ENCODE results near the gene FAM3C.

Gene FAM3C

DNA sequence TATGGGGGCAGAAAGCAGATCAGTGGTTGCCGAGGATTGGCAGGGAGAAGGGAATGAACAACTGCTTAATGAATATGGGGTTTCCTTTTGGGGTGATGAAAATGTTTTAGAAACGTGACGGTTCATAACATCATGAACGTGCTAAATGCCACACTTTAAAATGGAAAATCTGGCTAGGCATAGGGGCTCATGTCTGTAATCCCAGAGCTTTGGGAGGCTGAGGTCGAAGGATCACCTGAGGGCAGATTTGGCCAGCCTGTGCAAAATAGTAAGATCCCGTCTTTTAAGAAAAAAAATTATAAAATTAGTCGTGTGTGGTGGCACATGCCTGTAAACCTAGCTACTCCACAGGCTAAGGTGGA, 3.1 kb downstream of the FAM3C start:
- Histone ChIP-seq H3K27me3 (ENCODE audit: control insufficient read depth, low read length) (no peaks in the 10 kb centered on the region), H4K20me1 (ENCODE audit: control insufficient read depth, insufficient read depth, low read depth, low read length) (peaks cover 16% of the 10 kb centered on the region; the same call in 1 of the 2 replicates), H3K36me3 (ENCODE audit: control insufficient read depth, low read length) (peaks cover 55% of the 10 kb centered on the region), H3K9me2 (replicated peaks; ENCODE audit: control insufficient read depth, low read length) (no peaks in the 10 kb centered on the region), H3K4me1 (ENCODE audit: control insufficient read depth, low read length) (peaks cover 79% of the 10 kb centered on the region), H3K4me3 (ENCODE audit: low read length) (no peak overlapping the region), H3K27ac (ENCODE audit: low read depth, low read length) (no peak overlapping the region), H3K79me2 (ENCODE audit: control insufficient read depth, low read length) (peaks cover 85% of the 10 kb centered on the region), H3K9me3 (ENCODE audit: control insufficient read depth, insufficient read depth, low read length) (no peaks in the 10 kb centered on the region), H3F3A (ENCODE audit: control insufficient read depth, insufficient read depth) (peaks cover 4% of the 10 kb centered on the region; the same call in 1 of the 2 replicates), H3K4me2 (ENCODE audit: low read length) (no peak overlapping the region)
- TF ChIP-seq EZH2phosphoT487 (IDR thresholded peaks at IDR 0.05; ENCODE audit: borderline replicate concordance, low read length) (no peak), CTCF (IDR thresholded peaks at IDR 0.05; ENCODE audit: low read depth, low read length, poor library complexity, severe bottlenecking) (no peak)

- Histone ChIP-seq H3K79me2 (ENCODE audit: control insufficient read depth, low read length) (peaks cover 91% of the 10 kb centered on the region), H3K4me1 (ENCODE audit: control insufficient read depth, low read length) (peaks cover 84% of the 10 kb centered on the region), H3K27ac (ENCODE audit: low read depth, low read length) (0 out of 2 replicates have a peak overlapping the region, but pooled peaks have one; percentile 6), H4K20me1 (ENCODE audit: control insufficient read depth, insufficient read depth, low read depth, low read length) (peaks cover 16% of the 10 kb centered on the region; the same call in 1 of the 2 replicates), H3K36me3 (ENCODE audit: control insufficient read depth, low read length) (peaks cover 55% of the 10 kb centered on the region), H3K27me3 (ENCODE audit: control insufficient read depth, low read length) (no peaks in the 10 kb centered on the region), H3K9me3 (ENCODE audit: control insufficient read depth, insufficient read depth, low read length) (no peaks in the 10 kb centered on the region), H3K4me2 (ENCODE audit: low read length) (peak overlapping the region; percentile 52), H3K4me3 (ENCODE audit: low read length) (peak overlapping the region; percentile 23; the same call in 1 of the 2 replicates), H3K9me2 (replicated peaks; ENCODE audit: control insufficient read depth, low read length) (no peaks in the 10 kb centered on the region), H3F3A (ENCODE audit: control insufficient read depth, insufficient read depth) (peaks cover 4% of the 10 kb centered on the region; the same call in 1 of the 2 replicates)
- TF ChIP-seq EZH2phosphoT487 (IDR thresholded peaks at IDR 0.05; ENCODE audit: borderline replicate concordance, low read length), result no peak
- no peak for TF ChIP-seq CTCF (IDR thresholded peaks at IDR 0.05; ENCODE audit: low read depth, low read length, poor library complexity, severe bottlenecking)
Measured at GRCh38 chr7:121392277-121393004, 3.7 kb downstream of the FAM3C start.

- peak overlapping the region; percentile 52 for H3K4me2 ChIP-seq (ENCODE audit: low read length)
- no peaks in the 10 kb centered on the region for H3K9me2 ChIP-seq (replicated peaks; ENCODE audit: control insufficient read depth, low read length)
- H3K27ac ChIP-seq (ENCODE audit: low read depth, low read length), result 0 out of 2 replicates have a peak overlapping the region, but pooled peaks have one; percentile 6
- peaks cover 98% of the 10 kb centered on the region for H3K79me2 ChIP-seq (ENCODE audit: control insufficient read depth, low read length)
- no peak for TF ChIP-seq CTCF (IDR thresholded peaks at IDR 0.05; ENCODE audit: low read depth, low read length, poor library complexity, severe bottlenecking)
- no peak for TF ChIP-seq EZH2phosphoT487 (IDR thresholded peaks at IDR 0.05; ENCODE audit: borderline replicate concordance, low read length)
- H3K27me3 ChIP-seq (ENCODE audit: control insufficient read depth, low read length), result no peaks in the 10 kb centered on the region
- H3K4me1 ChIP-seq (ENCODE audit: control insufficient read depth, low read length), result peaks cover 84% of the 10 kb centered on the region
- H3K9me3 ChIP-seq (ENCODE audit: control insufficient read depth, insufficient read depth, low read length), result no peaks in the 10 kb centered on the region
- H3K4me3 ChIP-seq (ENCODE audit: low read length), result peak overlapping the region; percentile 23
- peaks cover 16% of the 10 kb centered on the region; the same call in 1 of the 2 replicates for H4K20me1 ChIP-seq (ENCODE audit: control insufficient read depth, insufficient read depth, low read depth, low read length)
- peaks cover 58% of the 10 kb centered on the region for H3K36me3 ChIP-seq (ENCODE audit: control insufficient read depth, low read length)
- H3F3A ChIP-seq (ENCODE audit: control insufficient read depth, insufficient read depth), result peaks cover 7% of the 10 kb centered on the region; the same call in 1 of the 2 replicates
Measured at GRCh38 chr7:121391686-121392085, 4.4 kb downstream of the FAM3C start.

Measured in DOHH2 (cell line).